Stomach (tissue), 4 donors: ENCODE measurements around the gene RERE.

ENCODE experiments used
- CTCF ChIP-seq, 7 experiments: fragments of 450-650 bp in 4 of 7; fragments of 200-600 bp in 3 of 7; sonication (generic) in 3 of 7; IDR thresholded peaks; one replicate each; pipeline ENCODE4 v1.5.1; 2016 to 2019; ENCODE audit warnings: antibody characterized with exemption in 7 of 7, control low read depth in 2 of 7, mild to moderate bottlenecking in 1 of 7
- POLR2A ChIP-seq, 4 donors: fragments of 450-650 bp; IDR thresholded peaks; one replicate each; pipeline ENCODE4 v1.6.1; 2016; ENCODE audit warnings: antibody characterized with exemption in 4 of 4, control low read depth in 2 of 4, mild to moderate bottlenecking in 1 of 4, moderate library complexity in 1 of 4
- POLR2AphosphoS5 ChIP-seq, 3 donors: sonication (generic); formaldehyde crosslinking; IDR thresholded peaks; one replicate each; pipeline ENCODE4 v1.6.1; 2016; ENCODE audit warnings: antibody characterized with exemption in 3 of 3

- TF ChIP-seq POLR2AphosphoS5 (IDR thresholded peaks at IDR 0.05) (no peak), CTCF (IDR thresholded peaks at IDR 0.05) (no peak), POLR2A (IDR thresholded peaks at IDR 0.05) (no peak)
Observed at GRCh38 chr1:8597455-8597854, 220.0 kb downstream of the RERE start.
